HUES6 (cell line): ENCODE measurements around the gene HOXA9.

Experiments used
- H3K27ac ChIP-seq: 2 replicates; pipeline ENCODE4 v1.7.0; 2013; ENCODE audit warnings: low read depth, mild to moderate bottlenecking, low read length, inconsistent platforms
- H3K27me3 ChIP-seq: 2 replicates; pipeline ENCODE4 v1.6.1; 2013; ENCODE audit warnings: low read length; ENCODE audit not compliant: control insufficient read depth, insufficient read depth
- H3K36me3 ChIP-seq: 2 replicates; pipeline ENCODE4 v1.6.1; 2013; ENCODE audit warnings: low read length; ENCODE audit not compliant: control insufficient read depth, insufficient read depth
- H3K4me1 ChIP-seq: 2 replicates; pipeline ENCODE4 v1.6.1; 2013; ENCODE audit warnings: low read length; ENCODE audit not compliant: control insufficient read depth, insufficient read depth
- H3K4me3 ChIP-seq: 2 replicates; pipeline ENCODE4 v1.5.1; 2013; ENCODE audit warnings: low read depth, low read length
- H3K9ac ChIP-seq: one replicate; pipeline ENCODE4 v1.6.1; 2013; ENCODE audit warnings: mild to moderate bottlenecking, low read length
- H3K9me3 ChIP-seq: 2 replicates; pipeline ENCODE4 v1.6.1; 2013; ENCODE audit warnings: low read depth, low read length; ENCODE audit not compliant: control insufficient read depth, insufficient read depth

Gene HOXA9

DNA sequence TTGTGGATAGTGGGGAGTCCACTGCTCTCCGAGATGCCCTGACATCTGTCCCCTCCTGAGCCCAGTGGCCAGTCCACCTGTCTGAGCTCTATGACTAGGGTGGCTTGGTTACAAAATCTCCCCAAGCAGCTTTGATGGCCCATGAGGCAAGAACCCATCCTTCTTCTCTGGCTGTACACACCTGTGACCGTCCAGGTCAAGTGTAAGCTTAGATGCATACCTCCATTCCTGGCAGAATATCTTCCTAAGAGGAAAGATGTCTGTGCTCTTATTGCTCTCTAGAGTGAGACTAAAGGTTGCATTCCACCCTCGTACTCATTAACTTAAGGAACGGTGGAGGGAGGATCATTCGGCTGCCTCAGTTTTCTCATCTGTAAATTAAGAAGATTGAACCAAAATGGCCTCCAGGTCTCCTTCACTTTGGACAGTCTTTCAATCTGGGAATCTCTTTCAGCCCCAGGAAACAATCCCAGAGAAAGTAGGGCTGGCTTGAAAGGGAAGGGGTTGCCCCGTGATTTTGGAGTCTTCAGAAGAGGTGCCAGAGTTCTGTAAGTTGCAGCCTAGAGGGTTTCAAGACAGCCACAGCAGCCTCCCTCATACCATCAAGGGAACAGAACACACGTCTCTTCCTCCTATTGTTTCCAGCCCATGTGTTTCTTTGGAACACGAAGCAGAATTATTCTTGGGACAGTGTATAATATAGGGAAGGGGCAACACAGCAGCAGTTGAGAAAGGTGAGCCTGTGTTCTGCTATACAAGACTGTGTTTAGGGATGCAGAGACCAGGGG, 40.2 kb downstream of the HOXA9 start:
- Histone ChIP-seq H3K4me3 (no peak overlapping the region), H3K9ac (peak overlapping the region; percentile 13), H3K27me3 (peaks cover 100% of the 10 kb centered on the region), H3K36me3 (no peaks in the 10 kb centered on the region), H3K9me3 (no peaks in the 10 kb centered on the region), H3K27ac (no peak overlapping the region), H3K4me1 (peaks cover 17% of the 10 kb centered on the region; the same call in 1 of the 2 replicates)

DNA sequence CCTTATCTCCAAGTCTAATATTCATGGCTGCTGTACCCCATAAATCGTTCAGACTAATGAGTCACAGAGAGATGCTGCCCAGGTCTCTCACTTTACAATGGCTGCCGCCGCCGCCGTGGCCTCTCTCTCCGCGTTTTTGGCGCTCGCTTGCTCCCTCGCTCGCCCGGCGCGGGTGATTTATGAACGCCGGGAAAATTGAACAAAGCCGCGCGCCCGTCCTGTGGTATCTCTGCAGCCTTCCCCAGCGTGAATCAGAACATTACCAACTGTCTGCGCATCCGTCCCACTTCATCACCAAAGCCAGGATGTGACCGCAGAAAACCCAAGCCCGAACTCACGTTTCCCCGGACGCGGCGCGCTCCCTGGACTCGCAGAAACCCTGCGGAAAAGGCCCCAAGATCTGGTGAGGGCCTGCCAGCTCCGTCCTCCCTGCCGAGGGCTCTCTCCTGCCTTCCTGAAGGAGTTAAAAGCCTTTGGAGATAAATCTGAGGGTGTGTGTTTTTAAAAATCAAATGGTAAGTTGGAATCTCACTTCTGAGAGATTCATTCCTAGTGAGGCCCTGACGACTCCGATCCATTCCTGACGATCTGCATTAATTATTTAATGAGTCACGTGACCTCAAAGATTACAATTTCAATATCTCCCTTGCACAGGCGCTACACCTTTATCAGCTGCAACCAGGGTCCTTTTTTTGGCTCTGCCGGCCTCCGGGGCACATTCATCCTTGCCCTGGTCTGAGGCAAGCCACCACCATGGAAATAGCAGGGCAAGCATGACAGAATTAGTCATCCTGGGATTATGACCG, 41.0 kb downstream of the HOXA9 start:
- Histone ChIP-seq H3K9ac (peak overlapping the region; percentile 13), H3K4me1 (peaks cover 17% of the 10 kb centered on the region; the same call in 1 of the 2 replicates), H3K27ac (no peak overlapping the region), H3K27me3 (peaks cover 100% of the 10 kb centered on the region), H3K9me3 (no peaks in the 10 kb centered on the region), H3K4me3 (peak overlapping the region; percentile 18; the same call in 1 of the 2 replicates), H3K36me3 (no peaks in the 10 kb centered on the region)

DNA sequence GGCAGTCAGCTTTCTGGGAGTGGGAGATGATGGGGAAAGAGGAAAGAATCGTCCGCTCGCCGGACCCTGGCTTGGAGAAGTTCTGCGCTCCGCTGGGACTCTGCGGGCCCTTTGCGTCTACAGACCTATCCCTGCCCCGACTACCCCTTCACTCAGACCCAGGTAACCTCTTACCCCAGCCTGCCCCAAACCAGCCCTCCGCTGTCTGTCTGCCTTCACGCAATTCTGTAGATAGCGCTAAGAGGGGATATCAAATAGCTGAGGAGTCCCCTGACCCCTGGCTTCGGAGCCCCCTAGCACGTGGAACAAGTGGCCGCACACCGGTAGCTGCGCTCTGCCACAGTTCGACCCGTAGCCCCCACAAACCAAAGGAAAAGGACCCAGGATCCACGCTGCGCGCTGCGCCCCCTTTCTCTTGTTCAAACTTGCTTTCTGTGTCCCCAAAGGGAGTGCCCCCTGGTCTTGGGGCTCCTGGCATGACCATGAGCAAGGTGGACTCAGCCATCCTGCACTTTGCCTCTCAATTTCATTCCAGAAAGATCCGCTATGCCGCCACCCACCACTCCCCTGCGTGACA, 41.8 kb downstream of the HOXA9 start:
- peaks cover 100% of the 10 kb centered on the region for H3K27me3 ChIP-seq
- no peaks in the 10 kb centered on the region for H3K36me3 ChIP-seq
- peak overlapping the region; percentile 45 for H3K9ac ChIP-seq
- no peaks in the 10 kb centered on the region for H3K9me3 ChIP-seq
- no peak overlapping the region for H3K27ac ChIP-seq
- peaks cover 17% of the 10 kb centered on the region; the same call in 1 of the 2 replicates for H3K4me1 ChIP-seq
- H3K4me3 ChIP-seq, result peak overlapping the region; percentile 2; the same call in 1 of the 2 replicates

DNA sequence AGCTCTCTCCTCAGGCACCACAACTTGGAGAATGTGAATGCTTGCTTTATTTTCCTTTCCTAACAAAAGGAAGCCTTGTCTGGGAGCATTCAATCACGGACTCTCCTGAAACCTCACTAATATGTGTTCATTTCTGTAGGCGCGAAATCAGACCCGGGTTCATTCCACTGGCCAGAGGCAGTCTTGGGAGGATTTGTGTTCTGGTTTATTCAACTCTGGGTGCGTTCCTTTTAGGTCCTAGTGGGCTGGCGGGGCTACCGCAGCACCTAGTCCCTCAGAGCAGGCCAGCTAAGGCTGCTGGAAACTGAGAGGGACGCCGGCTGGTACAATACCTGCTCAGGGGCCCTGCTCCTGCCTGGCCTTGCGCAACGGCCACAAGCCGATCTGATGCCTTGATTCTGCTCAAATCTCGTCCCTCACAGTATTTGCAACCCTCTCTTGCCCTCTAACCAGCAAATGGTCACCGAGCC, 42.3 kb downstream of the HOXA9 start:
- H3K4me3 ChIP-seq, result peak overlapping the region; percentile 2; the same call in 1 of the 2 replicates
- H3K27me3 ChIP-seq, result peaks cover 100% of the 10 kb centered on the region
- no peaks in the 10 kb centered on the region for H3K36me3 ChIP-seq
- peak overlapping the region; percentile 45 for H3K9ac ChIP-seq
- H3K27ac ChIP-seq, result no peak overlapping the region
- H3K4me1 ChIP-seq, result peaks cover 18% of the 10 kb centered on the region; the same call in 1 of the 2 replicates
- H3K9me3 ChIP-seq, result no peaks in the 10 kb centered on the region

DNA sequence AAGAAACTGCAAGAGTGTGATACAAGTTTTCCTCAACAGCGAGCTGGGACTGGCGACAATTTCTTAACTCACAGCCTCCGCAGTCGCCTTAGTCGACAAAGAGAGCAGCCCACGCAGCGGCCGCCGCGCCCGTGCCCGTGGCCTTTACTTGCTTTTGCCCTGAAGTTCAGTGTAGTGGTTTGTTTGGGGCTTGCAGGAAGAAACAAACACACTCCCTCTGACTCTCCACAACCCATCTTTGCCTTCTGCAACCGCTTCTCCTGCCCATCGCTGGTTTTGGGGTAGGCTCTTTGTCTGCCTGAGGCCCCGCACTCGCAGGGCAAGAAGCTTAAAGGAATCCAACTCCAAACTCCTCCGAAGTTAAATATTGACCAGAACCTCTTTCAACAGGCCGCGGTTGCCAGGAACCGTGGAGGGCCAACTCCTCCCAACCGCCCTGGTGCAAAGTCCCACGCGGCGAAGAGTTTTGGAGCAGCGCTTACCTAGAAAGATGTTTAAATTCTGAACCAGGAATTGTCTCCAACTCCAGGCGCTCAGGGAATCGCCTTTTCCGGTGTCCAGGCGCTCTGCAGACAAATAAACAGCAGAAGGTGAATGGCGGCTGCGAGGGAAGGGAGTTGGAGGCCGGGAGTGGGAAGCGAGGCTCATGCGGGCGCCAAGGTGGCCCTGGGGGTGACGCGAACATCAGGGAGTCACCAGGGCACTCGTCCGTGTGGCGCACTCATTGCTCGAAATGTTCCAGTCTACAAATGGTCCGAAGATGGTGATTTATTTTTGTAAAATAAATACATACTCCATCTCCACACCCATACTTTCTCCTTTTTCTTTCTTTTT, 43.0 kb downstream of the HOXA9 start:
- H3K27me3 ChIP-seq, result peaks cover 100% of the 10 kb centered on the region
- peak overlapping the region; percentile 9; the same call in 1 of the 2 replicates for H3K4me3 ChIP-seq
- H3K36me3 ChIP-seq, result no peaks in the 10 kb centered on the region
- H3K27ac ChIP-seq, result no peak overlapping the region
- H3K4me1 ChIP-seq, result peaks cover 23% of the 10 kb centered on the region; the same call in 1 of the 2 replicates
- peak overlapping the region; percentile 45 for H3K9ac ChIP-seq
- H3K9me3 ChIP-seq, result no peaks in the 10 kb centered on the region

DNA sequence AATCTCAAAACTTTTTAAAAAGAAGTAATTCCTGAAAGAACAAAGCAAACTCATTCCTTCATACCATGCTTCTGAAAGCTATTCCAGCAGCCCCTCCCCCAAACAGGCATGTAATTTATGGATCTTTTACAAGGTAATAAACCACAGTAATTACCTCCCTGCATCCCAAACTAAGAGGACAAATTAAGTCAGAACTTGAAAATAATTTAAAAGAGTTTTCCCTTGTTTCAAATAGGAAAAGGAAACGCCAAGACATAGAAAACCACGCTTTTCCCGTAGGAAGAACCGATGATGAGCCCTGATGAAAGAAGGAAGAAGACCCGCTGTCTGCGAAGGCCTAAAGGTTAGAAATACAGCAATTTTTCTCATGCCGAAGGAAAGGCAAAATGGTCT, 43.7 kb downstream of the HOXA9 start:
- H3K27ac ChIP-seq, result no peak overlapping the region
- H3K4me1 ChIP-seq, result peaks cover 23% of the 10 kb centered on the region; the same call in 1 of the 2 replicates
- H3K4me3 ChIP-seq, result peak overlapping the region; percentile 9; the same call in 1 of the 2 replicates
- peaks cover 100% of the 10 kb centered on the region for H3K27me3 ChIP-seq
- no peaks in the 10 kb centered on the region for H3K9me3 ChIP-seq
- H3K36me3 ChIP-seq, result no peaks in the 10 kb centered on the region
- H3K9ac ChIP-seq, result peak overlapping the region; percentile 30

DNA sequence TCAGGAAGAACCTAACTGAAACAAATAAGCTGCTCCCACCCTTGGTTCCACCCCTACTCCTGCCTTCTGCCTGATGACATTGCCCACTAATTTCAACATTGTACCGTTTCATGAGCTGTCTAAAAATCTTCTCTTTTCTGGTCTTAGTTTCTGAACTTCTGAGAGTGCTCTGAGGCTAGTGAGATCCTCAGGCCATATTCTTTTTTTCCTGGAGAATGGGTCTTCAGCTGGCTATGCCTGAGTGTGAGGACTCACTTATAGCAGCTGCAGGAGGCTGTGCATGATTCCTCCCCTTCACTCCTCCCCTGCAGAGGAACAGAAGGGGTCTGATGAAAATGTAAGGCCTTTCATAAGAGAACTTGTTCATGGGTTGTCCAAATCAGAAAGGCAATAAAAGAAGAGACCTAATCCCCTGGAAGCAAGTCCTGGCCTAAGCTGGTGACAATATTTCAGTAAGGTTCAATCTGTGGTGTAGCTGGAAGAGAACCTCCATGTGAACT, 45.9 kb downstream of the HOXA9 start:
- no peaks in the 10 kb centered on the region for H3K36me3 ChIP-seq
- H3K27ac ChIP-seq, result no peak overlapping the region
- peaks cover 100% of the 10 kb centered on the region for H3K27me3 ChIP-seq
- H3K9me3 ChIP-seq, result no peaks in the 10 kb centered on the region
- peaks cover 27% of the 10 kb centered on the region; the same call in 1 of the 2 replicates for H3K4me1 ChIP-seq
- H3K9ac ChIP-seq, result peak overlapping the region; percentile 30
- no peak overlapping the region for H3K4me3 ChIP-seq

DNA sequence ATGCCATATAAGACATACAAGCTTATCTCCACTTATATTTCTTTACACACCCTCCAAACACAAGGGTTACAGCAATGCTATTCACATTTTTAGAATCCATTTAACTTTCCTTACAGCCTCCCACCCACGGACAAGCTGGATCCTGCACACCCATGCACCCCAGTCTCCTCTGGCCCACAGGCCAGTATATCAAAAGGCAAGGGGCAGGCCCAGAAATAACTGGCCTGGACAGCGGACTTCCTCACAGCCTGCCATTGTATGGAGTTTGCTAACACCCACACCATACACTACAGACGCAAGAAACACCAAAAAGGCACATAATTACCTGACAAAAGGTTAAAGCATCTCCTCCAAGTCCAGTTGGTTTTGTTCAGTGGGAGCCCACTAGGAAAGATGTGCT, 46.8 kb downstream of the HOXA9 start:
- Histone ChIP-seq H3K27me3 (peaks cover 98% of the 10 kb centered on the region), H3K9me3 (no peaks in the 10 kb centered on the region), H3K27ac (no peak overlapping the region), H3K4me1 (peaks cover 27% of the 10 kb centered on the region; the same call in 1 of the 2 replicates), H3K36me3 (no peaks in the 10 kb centered on the region), H3K4me3 (peak overlapping the region; percentile 47; the same call in 1 of the 2 replicates), H3K9ac (peak overlapping the region; percentile 47)

DNA sequence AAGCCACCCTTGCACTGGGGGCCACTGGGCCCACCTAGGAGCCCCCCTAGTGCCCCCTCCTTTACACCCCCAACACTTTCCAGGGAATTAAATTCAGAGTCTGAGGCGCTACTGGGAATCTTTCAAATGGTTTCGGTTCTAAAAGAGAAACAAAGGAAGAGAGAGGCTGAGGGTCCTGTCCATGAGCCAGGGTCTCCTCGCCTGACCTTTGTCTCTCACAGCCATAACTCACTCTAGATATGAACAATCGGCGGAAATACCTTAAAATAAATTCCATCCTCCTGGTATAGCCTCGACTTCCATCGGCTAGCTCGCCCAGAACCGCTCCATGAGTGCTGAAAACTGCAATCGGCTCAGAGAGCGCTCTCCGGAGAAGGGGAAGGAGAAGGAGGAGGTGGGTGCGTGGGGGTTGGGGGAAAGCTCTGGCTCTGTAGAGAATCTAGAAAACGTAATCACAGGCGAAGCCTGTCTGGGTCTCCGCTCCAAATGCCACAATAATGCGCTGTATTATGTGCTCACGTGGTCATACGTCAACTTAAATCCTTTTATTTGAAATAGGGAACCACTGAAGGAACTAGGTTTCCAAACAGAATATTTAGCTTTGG, 47.3 kb downstream of the HOXA9 start:
- Histone ChIP-seq H3K27ac (no peak overlapping the region), H3K9ac (peak overlapping the region; percentile 47), H3K27me3 (peaks cover 98% of the 10 kb centered on the region), H3K9me3 (no peaks in the 10 kb centered on the region), H3K4me3 (peak overlapping the region; percentile 47; the same call in 1 of the 2 replicates), H3K36me3 (no peaks in the 10 kb centered on the region), H3K4me1 (peaks cover 25% of the 10 kb centered on the region; the same call in 1 of the 2 replicates)
